Measurements from ENCODE around the gene UBAP1L.
"Not testable (repeated sequence)": the region's sequence is repeated elsewhere in the genome, so short reads cannot be mapped to it uniquely, and the experiment has no call there.

Gene UBAP1L

GRCh38 chr15:65099336-65099735 lies 15.7 kb downstream of the UBAP1L start:
- no peak for DNase-seq

GRCh38 chr15:65097651-65098263 lies 17.2 kb downstream of the UBAP1L start:
- DNase-seq = no peak

GRCh38 chr15:65096481-65097385 lies 18.3 kb downstream of the UBAP1L start:
- DNase-seq = no peak

GRCh38 chr15:65095747-65096104 lies 19.3 kb downstream of the UBAP1L start:
- DNase-seq = no peak

DNA sequence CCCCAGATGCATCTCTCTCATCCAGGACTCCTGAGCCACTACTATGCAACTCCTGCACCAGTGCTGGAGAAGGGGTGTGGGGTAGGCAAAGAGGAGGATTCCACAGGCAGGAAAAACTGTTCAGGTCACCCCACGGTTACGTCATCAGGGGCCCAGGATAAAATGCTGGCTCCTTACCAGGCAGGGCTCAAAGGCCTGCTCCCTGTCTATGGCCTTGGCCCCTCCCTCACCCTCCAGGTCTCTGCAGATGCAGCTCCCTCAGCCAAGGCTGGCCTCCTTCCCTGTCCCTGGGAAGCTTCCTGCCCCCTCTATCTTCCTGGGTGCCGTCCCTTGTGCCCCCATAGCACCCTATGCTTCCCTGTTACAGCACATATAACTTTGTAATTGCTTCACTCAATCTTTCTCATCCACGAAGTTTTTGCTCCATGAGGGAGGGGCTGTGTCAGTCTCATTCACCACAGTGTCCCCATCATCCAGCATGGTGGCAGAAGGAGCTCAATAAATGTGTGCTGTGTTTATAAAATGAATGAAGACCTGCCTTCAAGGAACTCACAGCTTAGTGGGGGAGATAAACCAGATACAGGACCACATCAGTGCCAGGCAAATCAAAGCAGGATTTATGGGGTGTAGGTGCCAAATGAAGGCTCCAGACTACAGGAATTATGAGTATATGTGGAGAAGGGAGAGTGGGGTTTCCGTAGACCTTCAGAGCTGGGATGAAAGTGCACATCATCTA lies 19.8 kb downstream of the UBAP1L start:
- no peak for DNase-seq

DNA sequence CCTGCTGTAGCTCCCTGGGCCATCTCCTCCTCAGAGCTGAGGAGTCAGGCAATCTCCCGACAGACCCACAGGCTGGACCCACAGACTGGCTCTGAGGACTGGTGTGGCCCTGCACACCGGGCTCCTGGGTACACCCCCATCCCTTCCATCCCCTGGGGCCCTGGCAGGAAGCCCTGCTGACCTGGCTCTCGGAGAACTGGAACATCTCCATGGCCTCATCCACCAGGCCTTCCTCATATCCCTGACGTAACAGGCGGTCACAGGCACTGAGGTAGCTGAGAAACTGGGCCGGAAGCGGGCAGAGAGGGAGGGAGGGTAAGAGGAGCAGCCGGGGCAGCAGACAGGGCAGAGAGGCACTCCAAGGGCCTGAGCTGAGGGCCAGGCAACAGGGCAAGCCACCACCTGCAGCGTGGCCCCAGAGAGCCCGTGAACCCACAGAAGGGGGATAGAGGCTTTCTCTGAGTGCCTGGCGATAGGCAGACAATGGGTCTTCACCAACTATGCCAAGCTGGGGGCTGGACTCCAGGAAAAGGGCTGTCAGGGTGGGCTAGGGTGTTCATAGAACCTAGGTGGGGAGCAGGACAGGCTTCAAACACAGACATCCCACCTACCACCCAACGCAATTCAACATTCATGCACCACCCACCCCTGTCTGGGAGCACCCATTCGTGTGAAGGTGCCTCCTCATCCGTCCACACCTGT lies 20.6 kb downstream of the UBAP1L start:
- DNase-seq = no peak

DNA sequence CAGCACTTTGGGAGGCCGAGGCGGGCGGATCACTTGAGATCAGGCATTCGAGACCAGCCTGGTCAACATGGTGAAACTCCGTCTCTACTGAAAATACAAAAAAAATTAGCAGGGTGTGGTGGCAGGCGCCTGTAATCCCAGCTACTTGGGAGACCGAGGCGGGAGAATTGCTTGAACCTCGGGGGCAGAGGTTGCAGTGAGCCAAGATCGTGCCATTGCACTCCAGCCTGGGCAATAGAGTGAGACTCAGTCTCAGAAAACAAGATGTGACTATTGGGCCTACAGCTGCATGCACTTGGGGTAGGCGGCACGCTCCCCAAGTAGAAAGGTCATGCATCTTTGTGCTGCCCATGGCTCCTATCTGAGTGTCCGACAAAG lies 21.2 kb downstream of the UBAP1L start:
- DNase-seq = not testable (repeated sequence)

DNA sequence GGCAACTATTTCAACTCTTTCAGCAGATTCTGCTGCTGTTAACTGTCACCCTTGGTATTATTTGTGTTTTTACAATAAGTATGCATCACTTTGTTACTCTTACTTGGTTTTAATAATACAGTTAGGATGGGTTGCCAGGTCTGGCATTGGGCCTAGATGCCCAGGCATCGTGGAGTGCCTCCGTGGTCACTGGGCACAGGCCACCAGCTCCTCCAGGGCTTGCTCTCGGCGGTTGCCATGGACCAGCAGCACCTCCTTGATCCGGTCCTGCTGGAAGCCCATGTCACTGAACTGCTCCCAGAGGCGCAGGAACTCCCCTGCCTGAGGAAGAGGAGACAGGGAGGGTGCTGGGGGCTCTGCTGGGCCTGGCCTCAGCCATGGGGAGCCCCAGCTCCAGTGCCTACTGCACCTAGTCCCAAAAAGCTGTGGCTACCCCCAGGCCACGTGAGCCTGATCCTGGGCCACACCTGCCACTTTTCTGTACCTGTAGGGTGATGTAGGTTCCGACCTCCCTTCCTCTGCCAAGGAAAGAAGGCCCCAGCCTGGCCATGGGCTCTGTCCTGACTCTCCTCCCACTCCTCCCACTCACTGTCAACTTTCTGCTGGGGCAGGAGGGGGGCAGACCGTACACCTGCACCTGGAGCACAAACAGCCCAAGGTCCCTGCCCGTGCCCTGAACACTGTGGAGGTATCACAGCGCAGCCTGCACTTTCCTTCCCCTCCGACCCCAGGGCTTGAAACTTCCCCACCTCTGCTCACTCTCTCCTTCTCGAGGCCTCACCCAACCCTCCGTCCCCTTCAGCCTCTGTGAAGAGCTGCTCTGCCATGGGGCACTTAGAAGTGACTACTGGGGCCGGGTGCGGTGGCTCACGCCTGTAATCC lies 21.8 kb downstream of the UBAP1L start:
- DNase-seq = no peak

GRCh38 chr15:65091946-65092770 lies 22.8 kb downstream of the UBAP1L start:
- DNase-seq = no peak

- DNase-seq = no peak
Observed at GRCh38 chr15:65089206-65089824, 25.7 kb downstream of the UBAP1L start.

DNA sequence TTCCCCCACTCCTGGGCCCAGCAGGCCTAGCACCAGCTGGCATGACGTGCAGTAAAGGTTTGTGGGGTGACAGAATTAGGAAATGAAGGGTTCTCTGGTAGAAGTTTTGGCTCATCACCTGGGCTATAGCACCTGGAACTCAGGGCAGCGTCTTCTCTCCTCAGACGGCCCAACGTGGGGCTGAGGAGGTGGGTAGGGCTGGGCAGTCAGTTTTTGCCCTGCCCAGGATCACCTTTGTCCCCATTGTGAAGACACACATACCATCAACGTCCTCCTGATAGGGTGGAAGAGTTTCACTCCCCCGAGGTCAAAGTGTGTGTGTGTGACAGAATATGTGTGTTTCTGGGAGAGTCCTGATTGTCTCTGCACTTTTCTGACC lies 26.4 kb downstream of the UBAP1L start:
- DNase-seq = no peak

DNA sequence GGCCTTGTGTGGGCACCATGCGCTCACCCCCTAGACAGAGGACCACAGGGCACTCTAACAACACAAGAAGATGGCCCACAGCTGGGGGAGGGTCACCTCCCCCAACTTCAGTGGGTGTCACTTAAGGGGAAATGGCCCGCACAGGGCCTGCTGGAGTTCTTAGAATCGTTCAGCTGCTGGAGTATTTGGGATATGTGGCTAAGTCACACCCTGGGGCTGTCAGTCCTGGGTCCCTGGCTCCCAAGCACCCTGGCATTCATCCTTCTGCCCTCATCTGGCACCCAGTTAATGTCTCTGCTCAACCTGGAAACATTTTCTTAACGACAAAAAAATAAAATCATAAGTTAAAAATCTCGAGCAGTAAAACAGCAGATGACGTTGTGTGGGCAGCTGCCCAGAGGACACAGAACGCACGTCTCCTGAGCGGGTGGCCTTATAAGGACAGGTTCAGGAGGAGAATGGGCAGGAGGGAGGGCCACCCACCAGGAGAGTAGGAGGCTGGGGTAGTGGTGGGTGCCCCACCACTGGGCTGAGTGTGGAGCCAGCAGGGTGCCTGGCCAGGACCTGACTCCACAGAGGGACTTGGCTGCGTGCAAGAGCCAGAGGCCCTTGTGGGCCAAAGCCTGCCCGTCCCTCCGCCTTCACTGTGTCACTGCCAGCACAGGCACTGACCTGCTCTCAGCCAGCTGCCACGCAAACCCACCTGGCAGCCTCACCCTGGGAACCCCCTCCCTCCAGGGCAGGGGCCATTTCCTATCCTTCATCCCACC lies 26.9 kb downstream of the UBAP1L start:
- DNase-seq = no peak

DNA sequence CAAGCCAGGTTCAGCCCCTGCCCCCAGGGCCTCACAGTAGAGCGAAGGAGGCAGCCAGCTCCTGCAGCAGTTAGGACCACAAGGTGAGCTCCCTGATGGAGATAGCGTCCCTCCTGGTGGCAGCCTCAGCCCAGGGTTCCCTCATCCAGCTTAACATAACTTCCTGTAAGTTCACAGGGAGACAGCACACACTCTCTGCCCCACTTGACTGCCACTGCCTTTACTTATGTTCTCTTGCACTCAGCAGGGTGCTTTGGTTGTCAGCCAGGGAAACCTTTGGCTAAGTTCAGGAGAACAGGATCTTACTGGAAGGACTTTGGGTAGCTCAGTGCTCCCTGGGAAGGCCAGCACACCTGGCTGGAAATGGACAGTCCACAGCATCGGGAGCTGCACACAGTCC lies 27.6 kb downstream of the UBAP1L start:
- no peak for DNase-seq

- no peak for DNase-seq
Observed at GRCh38 chr15:65086680-65087111, 28.3 kb downstream of the UBAP1L start.

DNA sequence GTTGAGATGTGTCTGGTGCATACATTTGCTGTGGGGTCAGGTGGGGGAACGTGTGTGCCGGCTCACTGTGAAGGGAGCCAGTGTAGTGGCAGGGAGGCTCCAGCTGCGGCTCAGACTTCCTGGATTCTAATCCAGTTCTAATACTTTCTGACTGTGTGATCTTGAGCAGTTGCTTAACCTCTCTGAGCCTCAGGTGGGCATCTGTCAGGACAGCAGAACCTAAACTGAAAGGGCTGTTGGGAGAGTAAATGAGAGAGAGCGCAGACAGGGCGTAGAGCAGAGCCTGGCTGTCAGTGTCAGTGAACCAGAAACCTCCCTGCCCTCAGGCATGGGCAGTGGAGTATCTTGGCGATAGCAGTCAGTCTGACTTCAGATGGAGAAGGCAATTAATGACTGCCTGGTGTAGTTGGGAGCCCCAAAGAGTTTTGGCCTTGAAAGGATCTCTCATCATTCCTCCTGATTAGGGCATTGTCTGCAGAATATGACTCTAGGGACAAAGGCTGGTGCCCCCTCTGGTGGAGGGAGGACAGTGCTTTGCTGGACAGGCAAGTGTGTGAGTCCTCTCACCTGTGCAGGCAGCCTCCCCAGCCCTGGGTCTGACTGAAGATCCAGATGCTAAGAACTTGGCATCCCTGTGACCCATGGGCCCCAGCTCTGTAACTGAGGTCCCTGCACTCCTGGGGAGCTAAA lies 28.9 kb downstream of the UBAP1L start:
- DNase-seq = no peak

DNA sequence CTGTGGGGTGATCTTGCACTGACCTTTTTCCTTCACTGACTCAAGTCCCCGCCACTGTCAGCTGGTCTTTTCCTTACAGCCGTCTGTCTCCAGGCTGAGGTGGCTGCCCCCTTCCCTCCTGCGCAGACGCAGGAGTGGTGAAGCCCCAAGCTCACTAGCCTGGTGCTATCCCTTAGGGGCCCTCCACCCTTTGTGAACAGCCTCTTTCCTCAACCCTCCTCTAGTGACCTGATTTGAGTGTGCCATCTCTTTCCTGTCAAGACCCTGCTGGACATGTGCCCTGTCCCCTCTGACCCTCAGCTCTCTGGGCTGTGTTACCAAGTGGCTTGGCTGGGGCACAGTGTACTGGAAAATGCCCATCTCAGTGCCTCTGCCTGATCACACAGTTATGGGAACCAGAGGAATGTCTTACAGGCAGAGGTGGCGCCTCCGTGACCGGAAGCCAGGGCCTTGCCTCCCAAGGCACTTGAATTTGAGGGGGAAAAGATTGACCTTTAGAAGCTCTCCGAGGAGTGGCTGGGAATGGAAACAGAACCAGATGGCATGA lies 29.7 kb downstream of the UBAP1L start:
- no peak for DNase-seq

- no peak for DNase-seq
Observed at GRCh38 chr15:65084500-65085206, 30.3 kb downstream of the UBAP1L start.

DNA sequence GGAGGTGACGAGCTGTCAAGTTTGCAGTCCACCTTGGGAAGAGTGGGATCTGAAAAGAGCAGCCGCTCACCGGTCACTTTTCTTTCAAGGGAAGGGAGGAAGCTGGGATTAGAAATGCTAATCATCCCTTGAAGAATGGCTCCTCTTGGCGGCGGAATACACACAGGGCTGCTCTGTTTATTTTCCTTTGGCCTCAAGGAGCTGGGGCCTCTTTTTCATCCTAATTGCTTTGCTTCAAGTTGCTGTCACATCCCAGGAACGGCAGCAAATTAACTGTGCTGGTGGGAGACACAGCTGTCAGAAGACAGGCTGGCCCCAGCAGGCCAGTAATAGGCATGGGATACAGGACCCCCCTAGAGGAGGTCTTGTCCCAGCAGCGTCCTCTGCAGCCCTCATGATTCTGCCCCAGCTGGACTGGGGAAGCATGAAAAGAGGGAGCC lies 31.7 kb downstream of the UBAP1L start:
- no peak for DNase-seq

Data from activated T-cell treated with anti-CD3 and anti-CD28 coated beads, Interleukin-2, amount 50 U/mL, for 1 hour (primary cell).